Panc1 (cell line): ENCODE data around the gene ELOVL6.

Experiments used
- CTCF ChIP-seq: fragments of 450-650 bp; IDR thresholded peaks from 2 replicates; pipeline ENCODE4 v1.5.1; 2017; ENCODE audit warnings: mild to moderate bottlenecking
- POLR2AphosphoS5 ChIP-seq: IDR thresholded peaks from 2 replicates; pipeline ENCODE4 v1.6.1; 2012; ENCODE audit warnings: mild to moderate bottlenecking, low read depth, low read length, moderate library complexity
- REST ChIP-seq, 2 experiments: IDR thresholded peaks; 2 replicates each; pipeline ENCODE4 v1.6.1; 2011 to 2012; ENCODE audit warnings: low read depth in 2 of 2, control low read depth in 1 of 2, low read length in 1 of 2, mild to moderate bottlenecking in 1 of 2, moderate library complexity in 1 of 2; ENCODE audit not compliant: insufficient read depth in 1 of 2
- TCF7L2 ChIP-seq: IDR thresholded peaks from 2 replicates; pipeline ENCODE4 v1.6.1; 2011; ENCODE audit warnings: mild to moderate bottlenecking, low read depth, low read length, inconsistent platforms

- TF ChIP-seq CTCF (no peak), REST (IDR thresholded peaks at IDR 0.05; ENCODE audit: insufficient read depth in 1 of 2, low read depth in 2 of 2, low read length in 1 of 2) (no peak), TCF7L2 (no peak), POLR2AphosphoS5 (no peak)
These were observed 198.9 kb downstream of the ELOVL6 start for GRCh38 chr4:109999585-109999912.
